Panc1 (cell line): ENCODE data around the gene FAM229B. TPM values are rescaled to one million over a fixed set of nuclear protein-coding genes. Genes with fewer than 3 reads are reported as not detected.
"Not testable (repeated sequence)": the region's sequence is repeated elsewhere in the genome, so short reads cannot be mapped to it uniquely, and the experiment has no call there.

Source experiments
- ATAC-seq: fragments of 200-7000 bp; cut with Tn5 transposase; 2 replicates; pipeline ENCODE4 v1.9.1; 2020; ENCODE audit warnings: mild to moderate bottlenecking, moderate library complexity
- BruUV-seq: library from RNA; stranded (reverse); fragments of 400-500 nt; replicated peaks from 2 replicates; lab custom pipeline; 2021; lab: Mats Ljungman, UMichigan
- CTCF ChIA-PET: fragments of 300-600 bp; sonication (Branson Sonifier 250); formaldehyde crosslinking; loops from one replicate; lab custom pipeline; 2022; ENCODE audit warnings: antibody characterized with exemption; lab: Charles Lee
- POLR2A ChIA-PET: fragments of 300-600 bp; sonication (Branson Sonifier 250); formaldehyde crosslinking; loops from one replicate; lab custom pipeline; 2022; ENCODE audit warnings: antibody characterized with exemption; lab: Charles Lee
- DNase-seq: peaks from one replicate; pipeline ENCODE4 v3.0.0-alpha.2; 2010; ENCODE audit warnings: low read depth, low spot score
- H3K27ac ChIP-seq: 2 replicates; pipeline ENCODE4 v1.5.1; 2011; ENCODE audit warnings: mild to moderate bottlenecking, low read length, inconsistent platforms
- H3K27me3 ChIP-seq: fragments of 200-500 bp; sonication (Bioruptor generic); 2 replicates; pipeline ENCODE4 v1.6.0; 2014; ENCODE audit warnings: low read length, inconsistent platforms; ENCODE audit not compliant: control insufficient read depth, insufficient read depth
- H3K36me3 ChIP-seq: fragments of 200-500 bp; sonication (Bioruptor generic); 2 replicates; pipeline ENCODE4 v1.5.1; 2014; ENCODE audit warnings: inconsistent platforms, mild to moderate bottlenecking, low read length, moderate library complexity; ENCODE audit not compliant: control insufficient read depth, insufficient read depth
- H3K4me1 ChIP-seq: 2 replicates; pipeline ENCODE4 v1.5.1; 2011; ENCODE audit warnings: inconsistent platforms, mild to moderate bottlenecking, low read length, moderate library complexity; ENCODE audit not compliant: control insufficient read depth, insufficient read depth
- H3K4me3 ChIP-seq, 2 experiments: 2 replicates each; pipeline ENCODE4 v1.5.1; 2011 to 2012; ENCODE audit warnings: low read depth in 2 of 2, low read length in 2 of 2, mild to moderate bottlenecking in 2 of 2, inconsistent platforms in 1 of 2, moderate library complexity in 1 of 2
- H3K9me3 ChIP-seq: fragments of 200-500 bp; sonication (Bioruptor generic); 2 replicates; pipeline ENCODE4 v1.5.1; 2014; ENCODE audit warnings: low read depth, mild to moderate bottlenecking, inconsistent platforms, low read length, moderate library complexity; ENCODE audit not compliant: control insufficient read depth, insufficient read depth
- CTCF ChIP-seq: fragments of 450-650 bp; IDR thresholded peaks from 2 replicates; pipeline ENCODE4 v1.5.1; 2017; ENCODE audit warnings: mild to moderate bottlenecking
- POLR2AphosphoS5 ChIP-seq: IDR thresholded peaks from 2 replicates; pipeline ENCODE4 v1.6.1; 2012; ENCODE audit warnings: mild to moderate bottlenecking, low read depth, low read length, moderate library complexity
- SIN3A ChIP-seq: IDR thresholded peaks from 2 replicates; pipeline ENCODE4 v1.6.1; 2012; ENCODE audit warnings: low read depth, mild to moderate bottlenecking, low read length, moderate library complexity, borderline replicate concordance; ENCODE audit not compliant: insufficient read depth
- TCF7L2 ChIP-seq: IDR thresholded peaks from 2 replicates; pipeline ENCODE4 v1.6.1; 2011; ENCODE audit warnings: mild to moderate bottlenecking, low read depth, low read length, inconsistent platforms
- in situ Hi-C: cut with HindIII; loops from 2 replicates; pipeline ENCODE4 v1.10.0; 2016; ENCODE audit warnings: low sequenced_read_pairs, low pct_unique_long_range_greater_than_20kb
- intact Hi-C: fragments of 100-400 bp; cut with micrococcal nuclease; formaldehyde crosslinking; loops from one replicate; pipeline ENCODE4 v1.10.0; 2022; ENCODE audit not compliant: unreplicated experiment
- total RNA-seq: library from RNA; stranded (reverse); gene quantifications from one replicate; pipeline ENCODE4 v1.2.1, GENCODE V29; 2021; ENCODE audit not compliant: unreplicated experiment
- TF ChIP-seq, protein P1 (sequence below), 2 experiments: IDR thresholded peaks; 2 replicates each; pipeline ENCODE4 v1.6.1; 2011 to 2012; ENCODE audit warnings: low read depth in 2 of 2, control low read depth in 1 of 2, low read length in 1 of 2, mild to moderate bottlenecking in 1 of 2, moderate library complexity in 1 of 2; ENCODE audit not compliant: insufficient read depth in 1 of 2

The FAM229B gene
- total RNA-seq, 1 experiment from 2014 or later, result 12.0 TPM

- H3K4me1 ChIP-seq, result peaks cover 3% of the 10 kb centered on the region; the same call in 1 of the 2 replicates
- CTCF ChIA-PET, result interaction anchor here (1.3 kb wide), 1 partner anchor 11 kb away, joined by 3 read pairs; no protein-coding TSS in a partner anchor
- in situ Hi-C loops, result no loop called here
- no peaks in the 10 kb centered on the region for H3K9me3 ChIP-seq
- POLR2A ChIA-PET, result no interaction called here
- no TSS peak for BruUV-seq
- ATAC-seq, result no peak
- no peaks in the 10 kb centered on the region for H3K36me3 ChIP-seq
- intact Hi-C loops, result no loop called here
- no peaks in the 10 kb centered on the region for H3K27me3 ChIP-seq
- H3K27ac ChIP-seq, result no peak overlapping the region
- no peak for DNase-seq
- H3K4me3 ChIP-seq, result no peak overlapping the region
- TF ChIP-seq TCF7L2, result no peak
- no peak for TF ChIP-seq CTCF
- no peak for TF ChIP-seq POLR2AphosphoS5
- TF ChIP-seq, protein P1, sequence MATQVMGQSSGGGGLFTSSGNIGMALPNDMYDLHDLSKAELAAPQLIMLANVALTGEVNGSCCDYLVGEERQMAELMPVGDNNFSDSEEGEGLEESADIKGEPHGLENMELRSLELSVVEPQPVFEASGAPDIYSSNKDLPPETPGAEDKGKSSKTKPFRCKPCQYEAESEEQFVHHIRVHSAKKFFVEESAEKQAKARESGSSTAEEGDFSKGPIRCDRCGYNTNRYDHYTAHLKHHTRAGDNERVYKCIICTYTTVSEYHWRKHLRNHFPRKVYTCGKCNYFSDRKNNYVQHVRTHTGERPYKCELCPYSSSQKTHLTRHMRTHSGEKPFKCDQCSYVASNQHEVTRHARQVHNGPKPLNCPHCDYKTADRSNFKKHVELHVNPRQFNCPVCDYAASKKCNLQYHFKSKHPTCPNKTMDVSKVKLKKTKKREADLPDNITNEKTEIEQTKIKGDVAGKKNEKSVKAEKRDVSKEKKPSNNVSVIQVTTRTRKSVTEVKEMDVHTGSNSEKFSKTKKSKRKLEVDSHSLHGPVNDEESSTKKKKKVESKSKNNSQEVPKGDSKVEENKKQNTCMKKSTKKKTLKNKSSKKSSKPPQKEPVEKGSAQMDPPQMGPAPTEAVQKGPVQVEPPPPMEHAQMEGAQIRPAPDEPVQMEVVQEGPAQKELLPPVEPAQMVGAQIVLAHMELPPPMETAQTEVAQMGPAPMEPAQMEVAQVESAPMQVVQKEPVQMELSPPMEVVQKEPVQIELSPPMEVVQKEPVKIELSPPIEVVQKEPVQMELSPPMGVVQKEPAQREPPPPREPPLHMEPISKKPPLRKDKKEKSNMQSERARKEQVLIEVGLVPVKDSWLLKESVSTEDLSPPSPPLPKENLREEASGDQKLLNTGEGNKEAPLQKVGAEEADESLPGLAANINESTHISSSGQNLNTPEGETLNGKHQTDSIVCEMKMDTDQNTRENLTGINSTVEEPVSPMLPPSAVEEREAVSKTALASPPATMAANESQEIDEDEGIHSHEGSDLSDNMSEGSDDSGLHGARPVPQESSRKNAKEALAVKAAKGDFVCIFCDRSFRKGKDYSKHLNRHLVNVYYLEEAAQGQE (IDR thresholded peaks at IDR 0.05; ENCODE audit: insufficient read depth in 1 of 2, low read depth in 2 of 2, low read length in 1 of 2), result no peak
- no peak for TF ChIP-seq SIN3A
These were observed 37.0 kb upstream of the FAM229B start for GRCh38 chr6:112050429-112050828.

DNA sequence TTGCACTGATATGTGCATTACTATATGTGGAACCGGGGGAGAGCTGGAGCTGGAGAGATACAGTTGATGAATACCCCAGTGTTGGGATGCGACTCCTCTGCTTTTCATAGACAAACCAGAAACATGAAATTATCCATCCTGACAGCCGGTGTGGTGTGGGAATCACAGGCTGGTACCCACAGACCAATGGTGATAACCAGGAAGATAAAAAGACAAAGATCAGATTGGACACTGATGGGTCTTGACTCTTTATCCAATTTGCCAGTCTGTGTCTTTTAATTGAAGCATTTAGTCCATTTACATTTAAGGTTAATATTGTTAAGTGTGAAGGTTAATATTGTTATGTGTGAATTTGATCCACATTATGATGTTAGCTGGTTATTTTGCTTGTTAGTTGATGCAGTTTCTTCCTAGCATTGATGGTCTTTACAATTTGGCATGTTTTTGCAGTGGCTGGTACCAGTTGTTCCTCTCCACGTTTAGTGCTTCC lies 36.1 kb upstream of the FAM229B start:
- in situ Hi-C loops, H3K27me3 ChIP-seq, ATAC-seq, H3K4me1 ChIP-seq, H3K36me3 ChIP-seq, H3K9me3 ChIP-seq, H3K4me3 ChIP-seq, DNase-seq, H3K27ac ChIP-seq, BruUV-seq, POLR2A ChIA-PET, intact Hi-C loops: not testable (repeated sequence)
- CTCF ChIA-PET, result interaction anchor here (1.3 kb wide), 1 partner anchor 10 kb away, joined by 3 read pairs; no protein-coding TSS in a partner anchor

- Histone ChIP-seq H3K4me3 (peak within 1 kb of the TSS; percentile 27 to 48), H3K27me3 (no peaks in the 10 kb centered on the region), H3K27ac (peak within 1 kb of the TSS; percentile 55), H3K36me3 (no peaks in the 10 kb centered on the region), H3K4me1 (peaks cover 3% of the 10 kb centered on the region; the same call in 1 of the 2 replicates), H3K9me3 (no peaks in the 10 kb centered on the region)
- CTCF ChIA-PET, result interaction anchor here (0.6 to 1.5 kb wide), 2 partner anchors 11 to 849 kb away, joined by 3 to 7 read pairs; no protein-coding TSS in a partner anchor
- POLR2A ChIA-PET, result no interaction called here
- DNase-seq (no peak), ATAC-seq (peak; percentile 82)
- TF ChIP-seq, protein P1 (IDR thresholded peaks at IDR 0.05; ENCODE audit: insufficient read depth in 1 of 2, low read depth in 2 of 2, low read length in 1 of 2), result no peak
- TF ChIP-seq CTCF, result no peak
- TF ChIP-seq POLR2AphosphoS5, result no peak
- TF ChIP-seq SIN3A, result no peak
- no peak for TF ChIP-seq TCF7L2
- BruUV-seq, result no TSS peak
- intact Hi-C loops, result no loop called here
- in situ Hi-C loops, result no loop called here
These were observed 33.4 kb upstream of the FAM229B start, which contains the start of gene CCN6 for GRCh38 chr6:112054001-112054400. Gene CCN6, plus strand, starts transcription at chr6:112054104. Its CDS starts 254 bp downstream, at chr6:112054358.
